Epithelial cell of proximal tubule (primary cell): ENCODE results near the gene YWHAH. TPM values are rescaled to one million over a fixed set of nuclear protein-coding genes. Genes with fewer than 3 reads are reported as not detected.

ENCODE experiments used
- total RNA-seq: library from RNA; depleted of rRNA; stranded (reverse); fragments of >200 nt; gene quantifications from 2 replicates; pipeline ENCODE4 v1.2.3, GENCODE V29; 2015

The YWHAH gene
- total RNA-seq, 1 donor from 2014 or later: 276 TPM

Other genes starting within 250 kb of the YWHAH start
- gene PRR14L, start 194.4 kb upstream of the YWHAH start, total RNA-seq: 15.9 and 16.1 TPM in 2 replicates
- gene DEPDC5, start 190.5 kb upstream of the YWHAH start, total RNA-seq: 5.4 and 10.3 TPM in 2 replicates
- not detected in 2 replicates for gene SLC5A1, start 98.7 kb downstream of the YWHAH start, total RNA-seq
- gene C22orf42, start 214.8 kb downstream of the YWHAH start, total RNA-seq: not detected in 2 replicates